OCI-LY3 (cell line): ENCODE measurements around the gene SLC6A13.
"Not testable (repeated sequence)": the region's sequence is repeated elsewhere in the genome, so short reads cannot be mapped to it uniquely, and the experiment has no call there.

Experiments
- H2AFZ ChIP-seq: fragments of 200-600, 300-600 bp; shearing (Covaris generic); 2 replicates; pipeline ENCODE4 v1.6.0; 2014; ENCODE audit warnings: antibody characterized with exemption, low read depth, low read length
- H3K27ac ChIP-seq: fragments of 200-600, 300-600 bp; sonication (generic); 2 replicates; pipeline ENCODE4 v1.5.1; 2014; ENCODE audit warnings: mild to moderate bottlenecking, low read length, moderate library complexity, mixed read lengths
- H3K27me3 ChIP-seq: fragments of 200-600, 300-600 bp; sonication (generic); 2 replicates; pipeline ENCODE4 v1.6.1; 2014; ENCODE audit warnings: low read depth, low read length, mixed read lengths
- H3K36me3 ChIP-seq: fragments of 200-600, 300-600 bp; sonication (generic); replicated peaks from 2 replicates; pipeline ENCODE3; 2014; ENCODE audit warnings: low read depth, low read length, mixed read lengths
- H3K4me1 ChIP-seq: fragments of 300-600, 200-600 bp; sonication (generic); 2 replicates; pipeline ENCODE4 v1.6.1; 2014; ENCODE audit warnings: low read length, mixed read lengths
- H3K4me2 ChIP-seq: fragments of 200-600, 300-600 bp; sonication (generic); 2 replicates; pipeline ENCODE4 v1.6.1; 2014; ENCODE audit warnings: low read length, mixed read lengths
- H3K4me3 ChIP-seq: fragments of 300-600, 200-600 bp; sonication (generic); 2 replicates; pipeline ENCODE4 v1.5.1; 2014; ENCODE audit warnings: antibody characterized with exemption, mild to moderate bottlenecking, low read length, moderate library complexity
- H3K79me2 ChIP-seq: fragments of 300-600, 200-600 bp; shearing (Covaris generic); 2 replicates; pipeline ENCODE4 v1.6.1; 2014; ENCODE audit warnings: mild to moderate bottlenecking, low read length, mixed read lengths
- H3K9ac ChIP-seq: fragments of 300-600, 200-600 bp; shearing (Covaris generic); 2 replicates; pipeline ENCODE4 v1.6.0; 2014; ENCODE audit warnings: mild to moderate bottlenecking, low read length, moderate library complexity
- H3K9me3 ChIP-seq: fragments of 200-600, 300-600 bp; shearing (Covaris generic); 2 replicates; pipeline ENCODE4 v1.6.1; 2014; ENCODE audit warnings: low read length, mixed read lengths; ENCODE audit not compliant: insufficient read depth
- H4K20me1 ChIP-seq: fragments of 200-600, 300-600 bp; sonication (generic); 2 replicates; pipeline ENCODE4 v1.6.1; 2016; ENCODE audit warnings: low read length, mixed read lengths; ENCODE audit not compliant: insufficient read depth
- EZH2phosphoT487 ChIP-seq: fragments of 200-600 bp; shearing (Covaris generic); IDR thresholded peaks from 2 replicates; pipeline ENCODE4 v1.6.1; 2018; ENCODE audit warnings: antibody characterized with exemption, mixed run types, low read depth
- TF ChIP-seq, protein P1 (sequence below): fragments of 200-600, 300-600 bp; sonication (generic); IDR thresholded peaks from 2 replicates; pipeline ENCODE4 v1.5.1; 2014; ENCODE audit warnings: antibody characterized with exemption, low read length, low read depth

The SLC6A13 gene

DNA sequence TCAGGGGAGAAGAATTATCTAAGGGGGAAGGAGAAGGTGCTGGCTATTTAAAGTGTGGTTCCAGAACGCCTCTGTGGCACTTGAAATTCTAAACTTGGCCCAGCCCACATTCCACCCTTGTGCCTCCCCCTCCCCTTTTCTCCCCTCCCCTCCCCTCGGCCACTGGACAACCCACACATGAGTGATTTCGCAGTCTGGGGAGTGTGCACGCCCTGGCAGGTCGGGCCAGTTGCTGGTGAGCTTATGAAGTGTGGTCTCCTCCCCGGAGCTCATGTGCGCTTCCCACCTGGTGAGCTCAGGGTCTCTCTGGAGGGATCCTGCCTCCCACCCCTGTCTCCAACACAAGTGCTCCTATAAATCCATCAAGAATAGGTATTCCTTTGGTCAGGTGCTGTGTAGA, at the start of gene SLC6A13:
TSS of gene SLC6A13 (minus strand) at position 20 of the 400 bp plus-strand sequence. CDS start 2,784 bp downstream, outside the sequence.
- no peak within 1 kb of the TSS for H3K4me3 ChIP-seq
- no peaks in the 10 kb centered on the region for H3K9me3 ChIP-seq
- H2AFZ ChIP-seq = no peak within 1 kb of the TSS
- no peak within 1 kb of the TSS for H3K4me2 ChIP-seq
- no peaks in the 10 kb centered on the region for H3K4me1 ChIP-seq
- no peaks in the 10 kb centered on the region for H4K20me1 ChIP-seq
- TF ChIP-seq, protein P1, sequence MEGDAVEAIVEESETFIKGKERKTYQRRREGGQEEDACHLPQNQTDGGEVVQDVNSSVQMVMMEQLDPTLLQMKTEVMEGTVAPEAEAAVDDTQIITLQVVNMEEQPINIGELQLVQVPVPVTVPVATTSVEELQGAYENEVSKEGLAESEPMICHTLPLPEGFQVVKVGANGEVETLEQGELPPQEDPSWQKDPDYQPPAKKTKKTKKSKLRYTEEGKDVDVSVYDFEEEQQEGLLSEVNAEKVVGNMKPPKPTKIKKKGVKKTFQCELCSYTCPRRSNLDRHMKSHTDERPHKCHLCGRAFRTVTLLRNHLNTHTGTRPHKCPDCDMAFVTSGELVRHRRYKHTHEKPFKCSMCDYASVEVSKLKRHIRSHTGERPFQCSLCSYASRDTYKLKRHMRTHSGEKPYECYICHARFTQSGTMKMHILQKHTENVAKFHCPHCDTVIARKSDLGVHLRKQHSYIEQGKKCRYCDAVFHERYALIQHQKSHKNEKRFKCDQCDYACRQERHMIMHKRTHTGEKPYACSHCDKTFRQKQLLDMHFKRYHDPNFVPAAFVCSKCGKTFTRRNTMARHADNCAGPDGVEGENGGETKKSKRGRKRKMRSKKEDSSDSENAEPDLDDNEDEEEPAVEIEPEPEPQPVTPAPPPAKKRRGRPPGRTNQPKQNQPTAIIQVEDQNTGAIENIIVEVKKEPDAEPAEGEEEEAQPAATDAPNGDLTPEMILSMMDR = no peak
- TF ChIP-seq EZH2phosphoT487 = no peak
- no peak within 1 kb of the TSS for H3K9ac ChIP-seq
- no peak within 1 kb of the TSS for H3K27ac ChIP-seq
- no peaks in the 10 kb centered on the region for H3K79me2 ChIP-seq
- peaks cover 17% of the 10 kb centered on the region; the same call in 1 of the 2 replicates for H3K27me3 ChIP-seq
- no peaks in the 10 kb centered on the region for H3K36me3 ChIP-seq

DNA sequence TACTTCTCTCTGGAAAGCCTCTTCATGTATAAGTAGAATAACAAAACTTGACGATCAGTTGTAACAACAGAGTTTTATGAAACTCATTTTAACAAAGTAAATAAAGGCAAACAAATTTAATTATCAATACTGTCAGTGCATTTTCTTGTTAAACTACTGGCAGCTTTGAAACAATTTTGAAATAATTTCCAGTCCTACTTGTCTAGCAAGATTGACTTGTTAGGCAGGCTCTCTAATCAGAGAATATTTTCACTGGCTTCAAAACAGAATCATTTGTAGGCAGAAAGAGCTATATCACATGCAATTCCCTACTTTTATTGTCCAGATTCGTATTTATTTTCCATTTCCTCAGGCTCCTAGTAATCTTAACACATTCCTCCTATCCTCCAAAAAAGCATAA, 45.9 kb upstream of the SLC6A13 start:
- Histone ChIP-seq H2AFZ (no peak overlapping the region), H3K4me2 (no peak overlapping the region), H4K20me1 (0 out of 2 replicates have a peak, but pooled peaks cover 8% of the 10 kb centered on the region), H3K79me2 (peaks cover 10% of the 10 kb centered on the region), H3K4me3 (no peak overlapping the region), H3K27ac (no peak overlapping the region), H3K36me3 (peaks cover 80% of the 10 kb centered on the region), H3K9me3 (no peaks in the 10 kb centered on the region), H3K27me3 (no peaks in the 10 kb centered on the region), H3K4me1 (no peaks in the 10 kb centered on the region), H3K9ac (no peak overlapping the region)
- no peak for TF ChIP-seq EZH2phosphoT487
- TF ChIP-seq, protein P1 = no peak

DNA sequence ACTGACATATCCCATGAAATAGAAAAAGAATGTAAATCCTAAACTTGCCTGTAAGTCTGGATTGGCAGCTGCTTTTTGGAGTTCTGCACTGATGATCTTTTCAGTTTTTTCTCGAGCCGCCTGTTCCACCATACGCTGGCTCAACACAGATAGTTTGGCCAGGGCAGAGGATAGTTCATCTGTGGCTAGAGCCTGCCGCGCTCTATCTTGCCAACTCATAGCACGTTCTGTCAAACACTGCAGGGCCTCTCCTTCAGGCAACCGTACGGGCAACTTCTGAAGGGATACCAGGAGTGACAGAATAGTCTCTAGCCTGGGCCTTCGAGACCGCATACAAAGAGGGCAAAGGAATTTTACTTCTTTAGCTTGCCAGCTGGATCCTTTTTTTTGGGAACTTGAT, 44.8 kb upstream of the SLC6A13 start:
- H3K4me2 ChIP-seq = no peak overlapping the region
- H3K36me3 ChIP-seq = peaks cover 72% of the 10 kb centered on the region
- no peak for TF ChIP-seq EZH2phosphoT487
- TF ChIP-seq, protein P1 = no peak
- 0 out of 2 replicates have a peak, but pooled peaks cover 8% of the 10 kb centered on the region for H4K20me1 ChIP-seq
- no peak overlapping the region for H3K27ac ChIP-seq
- H3K9ac ChIP-seq = no peak overlapping the region
- H3K27me3 ChIP-seq = no peaks in the 10 kb centered on the region
- H2AFZ ChIP-seq = no peak overlapping the region
- no peaks in the 10 kb centered on the region for H3K9me3 ChIP-seq
- H3K79me2 ChIP-seq = peaks cover 20% of the 10 kb centered on the region
- no peaks in the 10 kb centered on the region for H3K4me1 ChIP-seq
- no peak overlapping the region for H3K4me3 ChIP-seq

DNA sequence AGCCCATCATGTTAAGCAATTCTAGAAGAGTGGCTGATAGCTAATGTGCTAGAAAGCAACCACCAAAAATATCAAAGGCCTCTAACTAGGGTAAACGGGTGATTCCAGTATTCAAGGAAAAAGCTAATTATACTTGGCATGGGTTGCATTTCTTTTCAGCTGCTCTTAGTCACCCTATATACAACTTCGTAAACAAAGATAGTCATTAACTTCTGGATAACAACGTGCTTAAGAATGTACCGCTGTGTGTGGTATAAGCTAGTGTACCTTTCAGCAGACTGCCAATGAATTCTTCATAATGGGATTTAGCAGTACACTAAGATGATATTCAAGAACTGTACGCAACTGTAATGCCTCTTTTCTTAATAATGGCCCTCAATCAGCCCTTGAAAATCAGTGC, 42.2 kb upstream of the SLC6A13 start:
- H3K79me2 ChIP-seq = peaks cover 32% of the 10 kb centered on the region
- no peaks in the 10 kb centered on the region for H3K27me3 ChIP-seq
- H3K9ac ChIP-seq = no peak overlapping the region
- H3K4me1 ChIP-seq = no peaks in the 10 kb centered on the region
- peaks cover 52% of the 10 kb centered on the region for H3K36me3 ChIP-seq
- H3K4me3 ChIP-seq = no peak overlapping the region
- no peak overlapping the region for H2AFZ ChIP-seq
- H3K4me2 ChIP-seq = no peak overlapping the region
- H4K20me1 ChIP-seq = peaks cover 14% of the 10 kb centered on the region; the same call in 1 of the 2 replicates
- TF ChIP-seq, protein P1 = no peak
- TF ChIP-seq EZH2phosphoT487 = no peak
- no peak overlapping the region for H3K27ac ChIP-seq
- no peaks in the 10 kb centered on the region for H3K9me3 ChIP-seq

DNA sequence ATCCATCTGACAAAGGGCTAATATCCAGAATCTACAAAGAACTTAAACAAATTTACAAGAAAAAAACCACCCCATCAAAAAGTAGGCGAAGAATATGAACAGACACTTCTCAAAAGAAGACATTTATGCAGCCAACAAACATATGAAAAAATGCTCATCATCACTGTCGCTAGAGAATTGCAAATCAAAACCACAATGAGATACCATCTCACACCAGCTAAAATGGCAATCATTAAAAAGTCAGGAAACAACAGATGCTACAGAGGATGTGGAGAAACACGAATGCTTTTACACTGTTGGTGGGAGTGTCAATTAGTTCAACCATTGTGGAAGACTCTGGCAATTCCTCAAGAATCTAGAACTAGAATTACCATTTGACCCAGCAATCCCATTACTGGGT, 40.1 kb upstream of the SLC6A13 start:
- not testable (repeated sequence) for H3K9me3 ChIP-seq, H3K4me3 ChIP-seq, H2AFZ ChIP-seq, H3K4me1 ChIP-seq, H3K9ac ChIP-seq, H3K27me3 ChIP-seq, H3K4me2 ChIP-seq, H3K27ac ChIP-seq
- H3K79me2 ChIP-seq = peaks cover 35% of the 10 kb centered on the region
- peaks cover 14% of the 10 kb centered on the region; the same call in 1 of the 2 replicates for H4K20me1 ChIP-seq
- peaks cover 34% of the 10 kb centered on the region for H3K36me3 ChIP-seq

DNA sequence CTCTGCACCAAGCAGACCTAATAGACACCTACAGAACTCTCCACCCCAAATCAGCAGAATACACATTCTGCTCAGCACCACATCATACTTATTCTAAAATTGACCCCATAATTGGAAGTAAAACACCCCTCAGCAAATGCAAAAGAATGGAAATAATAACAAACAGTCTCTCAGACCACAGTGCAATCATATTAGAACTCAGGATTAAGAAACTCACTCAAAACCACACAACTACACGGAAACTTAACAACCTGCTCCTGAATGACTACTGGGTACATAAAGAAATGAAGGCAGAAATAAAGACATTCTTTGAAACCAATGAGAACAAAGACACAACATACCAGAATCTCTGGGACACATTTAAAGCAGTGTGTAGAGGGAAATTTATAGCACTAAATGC, 37.5 kb upstream of the SLC6A13 start:
- H4K20me1 ChIP-seq = peaks cover 17% of the 10 kb centered on the region; the same call in 1 of the 2 replicates
- not testable (repeated sequence) for H3K27ac ChIP-seq, H3K4me3 ChIP-seq

More for the DNA sequence above, 37.5 kb upstream of the SLC6A13 start:
- Histone ChIP-seq H3K36me3 (peaks cover 33% of the 10 kb centered on the region), H3K79me2 (peaks cover 35% of the 10 kb centered on the region)
- not testable (repeated sequence) for H3K27me3 ChIP-seq, H3K9ac ChIP-seq, H3K4me1 ChIP-seq, H3K4me2 ChIP-seq, H3K9me3 ChIP-seq, H2AFZ ChIP-seq
